IMR-90 (cell line): ENCODE data around the gene CD300C. TPM values are rescaled to one million over a fixed set of nuclear protein-coding genes. Genes with fewer than 3 reads are reported as not detected.

Experiments
- ATAC-seq: fragments of 200-7000 bp; cut with Tn5 transposase; 2 replicates; pipeline ENCODE4 v1.9.1; 2020; ENCODE audit warnings: low read depth, mild to moderate bottlenecking, moderate library complexity
- BruUV-seq: library from RNA; stranded (reverse); fragments of 400-500 nt; replicated peaks from 2 replicates; lab custom pipeline; 2021; lab: Mats Ljungman, UMichigan
- CTCF ChIA-PET: fragments of 300-600 bp; formaldehyde crosslinking; extraction: SDS; loops from one replicate; lab custom pipeline; 2021; ENCODE audit warnings: antibody characterized with exemption; lab: Yijun Ruan, JAX
- POLR2A ChIA-PET: fragments of 300-600 bp; sonication (Branson Sonifier 250); formaldehyde crosslinking; loops from one replicate; lab custom pipeline; 2022; ENCODE audit warnings: antibody characterized with exemption; ENCODE audit not compliant: unreplicated experiment; lab: Charles Lee
- DNase-seq: peaks from one replicate; pipeline ENCODE4 v3.0.0; 2013
- H2AFZ ChIP-seq: replicated peaks from 2 replicates; pipeline ENCODE3; 2013; ENCODE audit warnings: low read length, mild to moderate bottlenecking; ENCODE audit not compliant: poor library complexity
- H2AK5ac ChIP-seq: 2 replicates; pipeline ENCODE4 v1.6.1; 2013; ENCODE audit warnings: low read depth, low read length, inconsistent platforms
- H2AK9ac ChIP-seq: replicated peaks from 2 replicates; pipeline ENCODE3; 2013; ENCODE audit warnings: mild to moderate bottlenecking, low read depth, low read length, moderate library complexity; ENCODE audit not compliant: poor library complexity
- H2BK120ac ChIP-seq: 2 replicates; pipeline ENCODE4 v1.6.1; 2013; ENCODE audit warnings: low read depth, low read length, inconsistent platforms
- H2BK15ac ChIP-seq: 3 replicates; pipeline ENCODE4 v1.6.1; 2013; ENCODE audit warnings: low read depth, low read length, inconsistent platforms
- H2BK20ac ChIP-seq: 2 replicates; pipeline ENCODE4 v1.6.1; 2013; ENCODE audit warnings: low read depth, mild to moderate bottlenecking, inconsistent platforms, low read length, moderate library complexity
- H2BK5ac ChIP-seq: 2 replicates; pipeline ENCODE4 v1.6.1; 2013; ENCODE audit warnings: mild to moderate bottlenecking, low read depth, low read length, inconsistent platforms; ENCODE audit not compliant: poor library complexity, severe bottlenecking
- H3K14ac ChIP-seq: replicated peaks from 2 replicates; pipeline ENCODE4 v1.6.1; 2013; ENCODE audit warnings: low read depth, low read length, inconsistent platforms
- H3K18ac ChIP-seq: 2 replicates; pipeline ENCODE4 v1.6.1; 2013; ENCODE audit warnings: low read depth, low read length, control low read depth
- H3K23ac ChIP-seq: 2 replicates; pipeline ENCODE4 v1.6.1; 2013; ENCODE audit warnings: low read depth, low read length, inconsistent platforms
- H3K27ac ChIP-seq: 2 replicates; pipeline ENCODE4 v1.5.1; 2013; ENCODE audit warnings: mild to moderate bottlenecking, control low read depth, low read length; ENCODE audit not compliant: insufficient read depth
- H3K27me3 ChIP-seq: 2 replicates; pipeline ENCODE4 v1.6.1; 2013; ENCODE audit warnings: low read length; ENCODE audit not compliant: control insufficient read depth, insufficient read depth
- H3K36me3 ChIP-seq: 2 replicates; pipeline ENCODE4 v1.6.1; 2013; ENCODE audit warnings: low read length, mixed read lengths; ENCODE audit not compliant: control insufficient read depth, insufficient read depth
- H3K4ac ChIP-seq: 2 replicates; pipeline ENCODE4 v1.6.1; 2013; ENCODE audit warnings: low read depth, low read length, inconsistent platforms
- H3K4me1 ChIP-seq: 2 replicates; pipeline ENCODE4 v1.6.1; 2013; ENCODE audit warnings: low read length, mixed read lengths; ENCODE audit not compliant: control insufficient read depth, insufficient read depth
- H3K4me2 ChIP-seq: 2 replicates; pipeline ENCODE4 v1.6.1; 2013; ENCODE audit warnings: low read depth, mild to moderate bottlenecking, control low read depth, low read length, moderate library complexity
- H3K4me3 ChIP-seq: 2 replicates; pipeline ENCODE4 v1.5.1; 2013; ENCODE audit warnings: low read depth, mild to moderate bottlenecking, control low read depth, low read length, moderate library complexity; ENCODE audit not compliant: insufficient read depth
- H3K56ac ChIP-seq: 2 replicates; pipeline ENCODE4 v1.6.1; 2013; ENCODE audit warnings: low read length, inconsistent platforms; ENCODE audit not compliant: insufficient read depth; ENCODE audit errors: extremely low read depth
- H3K79me1 ChIP-seq, 2 experiments: 2 replicates each; pipeline ENCODE4 v1.6.1; 2013; ENCODE audit warnings: low read length in 2 of 2, inconsistent platforms in 1 of 2, low read depth in 1 of 2
- H3K9ac ChIP-seq: 2 replicates; pipeline ENCODE4 v1.6.1; 2013; ENCODE audit warnings: low read depth, low read length, control low read depth
- H3K9me1 ChIP-seq: 2 replicates; pipeline ENCODE4 v1.6.1; 2013; ENCODE audit warnings: low read length, inconsistent platforms; ENCODE audit not compliant: insufficient read depth
- H3K9me3 ChIP-seq: 2 replicates; pipeline ENCODE4 v1.6.1; 2013; ENCODE audit warnings: low read length; ENCODE audit not compliant: control insufficient read depth, insufficient read depth
- H4K20me1 ChIP-seq: 2 replicates; pipeline ENCODE4 v1.6.1; 2013; ENCODE audit warnings: low read length, inconsistent platforms; ENCODE audit not compliant: insufficient read depth
- H4K5ac ChIP-seq: 2 replicates; pipeline ENCODE4 v1.6.1; 2013; ENCODE audit warnings: mild to moderate bottlenecking, low read depth, low read length, control low read depth
- H4K8ac ChIP-seq, 2 experiments: 2 replicates each; pipeline ENCODE4 v1.6.1; 2013; ENCODE audit warnings: low read depth in 2 of 2, low read length in 2 of 2, control low read depth in 1 of 2, inconsistent platforms in 1 of 2
- H4K91ac ChIP-seq: 2 replicates; pipeline ENCODE4 v1.6.1; 2013; ENCODE audit warnings: low read depth, low read length, inconsistent platforms; ENCODE audit not compliant: insufficient read depth
- RCOR1 ChIP-seq: IDR thresholded peaks from 2 replicates; pipeline ENCODE4 v1.6.1; 2012; ENCODE audit warnings: mild to moderate bottlenecking, low read length, improper control_type of control experiment; ENCODE audit not compliant: insufficient replicate concordance
- SMC3 ChIP-seq: fragments of 150-350 bp; IDR thresholded peaks from 2 replicates; pipeline ENCODE4 v1.6.1; 2016; ENCODE audit warnings: low read depth, mild to moderate bottlenecking, antibody characterized with exemption, low read length, moderate library complexity
- WGBS, 2 experiments: methylation state at CpG; one replicate each; pipeline versions ENCODE4 v1.1.5 to v1.1.7; 2013; ENCODE audit warnings: missing lambda C conversion rate in 2 of 2; ENCODE audit not compliant: insufficient read length in 1 of 2; ENCODE audit errors: extremely low coverage in 2 of 2; 5-methylcytosine and 5-hydroxymethylcytosine counted together
- dilution Hi-C: fragments of 300-500 bp; cut with HindIII; formaldehyde crosslinking; loops from one replicate; pipeline ENCODE4 v1.14.3; 2018; ENCODE audit warnings: low sequenced_read_pairs; ENCODE audit not compliant: unreplicated experiment
- in situ Hi-C: fragments of 300-500 bp; cut with MboI; formaldehyde crosslinking; loops from 3 replicates; pipeline ENCODE4 v1.14.3; 2019; ENCODE audit warnings: low sequenced_read_pairs, inconsistent platforms, mixed read lengths
- intact Hi-C: fragments of 100-400 bp; cut with micrococcal nuclease; formaldehyde crosslinking; loops from 2 replicates; pipeline ENCODE4 v1.10.0; 2022
- polyA plus RNA-seq, 3 experiments: library from polyadenylated mRNA; depleted of rRNA; stranded (reverse); fragments of >200 nt; gene quantifications; 2 replicates each; pipeline ENCODE4 v1.2.3, GENCODE V29; 2012; ENCODE audit warnings: low replicate concordance in 1 of 3
- total RNA-seq: library from RNA; depleted of rRNA; stranded (reverse); fragments of >200 nt; gene quantifications from 2 replicates; pipeline ENCODE4 v1.2.3, GENCODE V29; 2012

The CD300C gene
- total and polyA plus RNA-seq, 2 of the 4 experiments (the other 2 are of a cell fraction), result not detected

- H2BK20ac ChIP-seq, result no peak overlapping the region
Measured at GRCh38 chr17:74528491-74529199, 17.3 kb downstream of the CD300C start.

More at GRCh38 chr17:74528491-74529199, 17.3 kb downstream of the CD300C start:
- ChIA-PET CTCF (no interaction called here), POLR2A (no interaction called here)
- DNase-seq (no peak), ATAC-seq (no peak)
- Histone ChIP-seq H3K36me3 (no peaks in the 10 kb centered on the region), H3K9me3 (peaks cover 40% of the 10 kb centered on the region), H3K27ac (no peak overlapping the region), H2AFZ (no peak overlapping the region), H3K23ac (no peak overlapping the region), H2BK5ac (no peak overlapping the region), H3K9ac (no peak overlapping the region), H3K27me3 (no peaks in the 10 kb centered on the region), H3K79me1 (no peaks in the 10 kb centered on the region), H3K4me1 (no peaks in the 10 kb centered on the region), H4K8ac (no peak overlapping the region), H2AK5ac (no peak overlapping the region), H3K4ac (no peak overlapping the region), H2AK9ac (no peak overlapping the region), H3K18ac (no peak overlapping the region), H2BK120ac (no peak overlapping the region), H2BK15ac (no peak overlapping the region), H4K5ac (no peak overlapping the region), H3K56ac (no peak overlapping the region), H3K14ac (no peak overlapping the region), H4K20me1 (no peaks in the 10 kb centered on the region), H3K4me3 (no peak overlapping the region), H3K9me1 (no peaks in the 10 kb centered on the region), H3K4me2 (no peak overlapping the region), H4K91ac (no peak overlapping the region)
- TF ChIP-seq SMC3 (no peak), RCOR1 (no peak)
- intact Hi-C loops, result no loop called here
- 57% methylated on average over 1 of the region's 8 CpGs; no CpG with 5 or more reads in 1 of the 2 experiments for WGBS, 2 experiments
- dilution Hi-C loops, result no loop called here
- in situ Hi-C loops, result no loop called here
- BruUV-seq, result no TSS peak
